HCT116 (cell line): ENCODE measurements around the gene AP4M1. TPM values are rescaled to one million over a fixed set of nuclear protein-coding genes. Genes with fewer than 3 reads are reported as not detected.

Experiments
- ATAC-seq: fragments of 200-7000 bp; cut with Tn5 transposase; 2 replicates; pipeline ENCODE4 v1.9.1; 2020; ENCODE audit warnings: mild to moderate bottlenecking, moderate library complexity
- BruUV-seq: library from RNA; stranded (reverse); fragments of 400-500 nt; replicated peaks from 2 replicates; lab custom pipeline; 2021; lab: Mats Ljungman, UMichigan
- CTCF ChIA-PET: fragments of 300-600 bp; sonication (Branson Sonifier 250); formaldehyde crosslinking; loops from one replicate; lab custom pipeline; 2021; ENCODE audit warnings: antibody characterized with exemption; lab: Charles Lee
- POLR2A ChIA-PET: fragments of 300-600, 350-600 bp; sonication (Branson Sonifier 250); formaldehyde crosslinking; loops from one replicate; lab custom pipeline; 2021; ENCODE audit warnings: antibody characterized with exemption; lab: Charles Lee
- RAD21 ChIA-PET, 2 experiments: fragments of 300-600 bp; sonication (Branson Sonifier 250); formaldehyde crosslinking; loops; one replicate each; lab custom pipeline; 2023; ENCODE audit warnings: low total read pairs in 2 of 2; ENCODE audit not compliant: uncharacterized antibody in 2 of 2, unreplicated experiment in 2 of 2, low non-redundant PET in 1 of 2; lab: Charles Lee
- DNase-seq: peaks from one replicate; pipeline ENCODE4 v3.0.0-alpha.2; 2010; ENCODE audit warnings: low read depth, low spot score
- H2AFZ ChIP-seq: fragments of 200-600 bp; shearing (Covaris generic), sonication (generic); 2 replicates; pipeline ENCODE4 v1.6.1; 2017; ENCODE audit warnings: low read depth, mixed run types, mixed read lengths, antibody characterized with exemption, low read length; ENCODE audit not compliant: poor library complexity, severe bottlenecking
- H3K27ac ChIP-seq: 2 replicates; pipeline ENCODE4 v1.5.1; 2012; ENCODE audit warnings: low read depth, low read length
- H3K27me3 ChIP-seq: fragments of 200-600 bp; sonication (generic); 2 replicates; pipeline ENCODE4 v1.6.1; 2016; ENCODE audit warnings: mixed run types, low read length, mixed read lengths; ENCODE audit not compliant: insufficient read depth
- H3K36me3 ChIP-seq, 2 experiments: fragments of 200-500 bp in 1 of 2; fragments of 200-600 bp in 1 of 2; sonication (Bioruptor generic) in 1 of 2; sonication (generic) in 1 of 2; 2 replicates each; pipeline versions ENCODE4 v1.5.1 to v1.6.1; 2014 to 2016; ENCODE audit warnings: low read length in 2 of 2, inconsistent platforms in 1 of 2, mixed read lengths in 1 of 2, mixed run types in 1 of 2; ENCODE audit not compliant: insufficient read depth in 2 of 2, control insufficient read depth in 1 of 2
- H3K4me1 ChIP-seq, 2 experiments: fragments of 200-600 bp in 1 of 2; sonication (generic) in 1 of 2; 2 replicates each; pipeline versions ENCODE4 v1.5.1 to v1.6.1; 2012 to 2017; ENCODE audit warnings: low read length in 2 of 2, inconsistent platforms in 1 of 2, mild to moderate bottlenecking in 1 of 2, mixed read lengths in 1 of 2, mixed run types in 1 of 2, moderate library complexity in 1 of 2; ENCODE audit not compliant: insufficient read depth in 2 of 2, control insufficient read depth in 1 of 2
- H3K4me2 ChIP-seq: fragments of 200-600 bp; sonication (generic); 2 replicates; pipeline ENCODE4 v1.6.1; 2017; ENCODE audit warnings: mixed run types, low read length, mixed read lengths
- H3K4me3 ChIP-seq, 2 experiments: fragments of 200-600 bp in 1 of 2; sonication (generic) in 1 of 2; replicated peaks in 1 of 2; 2 replicates each; pipeline ENCODE4 v1.5.1; 2011 to 2016; ENCODE audit warnings: low read length in 2 of 2, control low read depth in 1 of 2, low read depth in 1 of 2, mild to moderate bottlenecking in 1 of 2, mixed read lengths in 1 of 2, mixed run types in 1 of 2
- H3K79me2 ChIP-seq: fragments of 200-600 bp; sonication (generic); 2 replicates; pipeline ENCODE4 v1.6.1; 2017; ENCODE audit warnings: mild to moderate bottlenecking, mixed run types, low read length, moderate library complexity, mixed read lengths; ENCODE audit not compliant: insufficient read depth
- H3K9ac ChIP-seq: fragments of 200-600 bp; sonication (generic); 2 replicates; pipeline ENCODE4 v1.6.1; 2016; ENCODE audit warnings: low read length, mixed read lengths
- H3K9me2 ChIP-seq: fragments of 200-600 bp; sonication (generic), shearing (Covaris generic); 2 replicates; pipeline ENCODE4 v1.6.1; 2017; ENCODE audit warnings: mixed run types, mild to moderate bottlenecking, moderate library complexity; ENCODE audit not compliant: insufficient read depth
- H3K9me3 ChIP-seq, 2 experiments: fragments of 200-500 bp in 1 of 2; fragments of 200-600 bp in 1 of 2; sonication (Bioruptor generic) in 1 of 2; sonication (generic) in 1 of 2; 2 replicates each; pipeline ENCODE4 v1.6.1; 2014 to 2017; ENCODE audit warnings: low read length in 2 of 2, mixed read lengths in 2 of 2, inconsistent platforms in 1 of 2, low read depth in 1 of 2, mild to moderate bottlenecking in 1 of 2, mixed run types in 1 of 2, moderate library complexity in 1 of 2; ENCODE audit not compliant: control insufficient read depth in 1 of 2, insufficient read depth in 1 of 2
- H4K20me1 ChIP-seq: fragments of 200-600 bp; sonication (generic), shearing (Covaris generic); 2 replicates; pipeline ENCODE4 v1.6.1; 2017; ENCODE audit warnings: mixed run types, mild to moderate bottlenecking, moderate library complexity; ENCODE audit not compliant: insufficient read depth
- CBX3 ChIP-seq: IDR thresholded peaks from 2 replicates; pipeline ENCODE4 v1.6.1; 2012; ENCODE audit warnings: low read depth
- EZH2 ChIP-seq: fragments of 200-600 bp; sonication (generic); IDR thresholded peaks from 2 replicates; pipeline ENCODE4 v1.6.1; 2017; ENCODE audit warnings: antibody characterized with exemption, mixed run types
- POLR2AphosphoS5 ChIP-seq: IDR thresholded peaks from 2 replicates; pipeline ENCODE4 v1.6.1; 2011; ENCODE audit warnings: mild to moderate bottlenecking, low read depth, low read length, moderate library complexity
- SIN3A ChIP-seq: IDR thresholded peaks from 2 replicates; pipeline ENCODE4 v1.6.1; 2012; ENCODE audit warnings: low read depth
- YY1 ChIP-seq: IDR thresholded peaks from 2 replicates; pipeline ENCODE4 v1.6.1; 2011; ENCODE audit warnings: low read length, low read depth, moderate library complexity, mild to moderate bottlenecking; ENCODE audit not compliant: insufficient replicate concordance; ENCODE audit errors: extremely low read depth
- intact Hi-C: fragments of 100-400 bp; cut with micrococcal nuclease; formaldehyde crosslinking; loops from 2 replicates; pipeline ENCODE4 v1.10.0; 2022
- total RNA-seq: library from RNA; stranded (reverse); gene quantifications from one replicate; pipeline ENCODE4 v1.2.1, GENCODE V29; 2021; ENCODE audit not compliant: unreplicated experiment
- TF ChIP-seq, protein P1 (sequence below): IDR thresholded peaks from 2 replicates; pipeline ENCODE4 v1.6.1; 2011; ENCODE audit warnings: mild to moderate bottlenecking, low read length, moderate library complexity; ENCODE audit not compliant: insufficient replicate concordance; ENCODE audit errors: extremely low read depth

The AP4M1 gene
- total RNA-seq, 1 experiment from 2014 or later, result 20.0 TPM

DNA sequence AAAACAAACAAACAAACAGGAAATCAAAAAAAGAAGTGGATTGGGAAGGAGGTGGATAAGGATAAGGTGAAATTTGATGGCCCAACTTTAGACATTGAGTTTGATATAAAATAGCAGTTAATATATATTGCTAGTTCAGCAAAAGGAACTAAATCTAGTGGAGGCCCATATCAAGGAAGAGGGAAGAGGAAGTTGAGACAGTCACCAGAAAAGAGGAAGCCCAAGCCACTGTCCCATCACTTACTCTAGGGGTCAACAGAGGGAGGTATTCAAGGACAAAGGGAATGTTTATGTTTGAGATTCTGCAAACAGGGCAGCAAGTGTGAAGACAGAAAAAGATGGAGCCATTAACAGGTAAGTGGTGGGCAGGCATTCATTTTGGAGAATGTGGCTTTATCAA lies 51.0 kb downstream of the AP4M1 start:
- intact Hi-C loops, result no loop called here
- ChIA-PET RAD21 (no interaction called here), POLR2A (no interaction called here), CTCF (no interaction called here)
- Histone ChIP-seq H3K4me3 (no peak overlapping the region), H3K27ac (no peak overlapping the region), H3K9ac (no peak overlapping the region), H3K4me1 (peaks cover 13 to 30% of the 10 kb centered on the region in 2 experiments), H3K9me2 (no peaks in the 10 kb centered on the region), H3K27me3 (no peaks in the 10 kb centered on the region), H3K9me3 (no peaks in the 10 kb centered on the region), H4K20me1 (no peaks in the 10 kb centered on the region), H3K79me2 (peaks cover 36% of the 10 kb centered on the region), H2AFZ (no peak overlapping the region), H3K36me3 (peaks cover 14 to 16% of the 10 kb centered on the region in 2 experiments; a peak in 3 of 4 replicates), H3K4me2 (no peak overlapping the region)
- DNase-seq, result no peak
- ATAC-seq, result no peak
- no peak for TF ChIP-seq CBX3
- no peak for TF ChIP-seq SIN3A
- TF ChIP-seq EZH2, result no peak
- BruUV-seq, result no TSS peak

- H3K4me1 ChIP-seq, result peaks cover 14 to 31% of the 10 kb centered on the region in 2 experiments
- no TSS peak for BruUV-seq
- TF ChIP-seq POLR2AphosphoS5 (no peak; the same call in 1 of the 2 replicates), YY1 (no peak)
- TF ChIP-seq, protein P1, sequence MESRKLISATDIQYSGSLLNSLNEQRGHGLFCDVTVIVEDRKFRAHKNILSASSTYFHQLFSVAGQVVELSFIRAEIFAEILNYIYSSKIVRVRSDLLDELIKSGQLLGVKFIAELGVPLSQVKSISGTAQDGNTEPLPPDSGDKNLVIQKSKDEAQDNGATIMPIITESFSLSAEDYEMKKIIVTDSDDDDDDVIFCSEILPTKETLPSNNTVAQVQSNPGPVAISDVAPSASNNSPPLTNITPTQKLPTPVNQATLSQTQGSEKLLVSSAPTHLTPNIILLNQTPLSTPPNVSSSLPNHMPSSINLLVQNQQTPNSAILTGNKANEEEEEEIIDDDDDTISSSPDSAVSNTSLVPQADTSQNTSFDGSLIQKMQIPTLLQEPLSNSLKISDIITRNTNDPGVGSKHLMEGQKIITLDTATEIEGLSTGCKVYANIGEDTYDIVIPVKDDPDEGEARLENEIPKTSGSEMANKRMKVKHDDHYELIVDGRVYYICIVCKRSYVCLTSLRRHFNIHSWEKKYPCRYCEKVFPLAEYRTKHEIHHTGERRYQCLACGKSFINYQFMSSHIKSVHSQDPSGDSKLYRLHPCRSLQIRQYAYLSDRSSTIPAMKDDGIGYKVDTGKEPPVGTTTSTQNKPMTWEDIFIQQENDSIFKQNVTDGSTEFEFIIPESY, result no peak
- ATAC-seq (no peak), DNase-seq (no peak)
- H3K27ac ChIP-seq, result no peak overlapping the region
- ChIA-PET CTCF (no interaction called here), POLR2A (no interaction called here), RAD21 (no interaction called here)
- no peak overlapping the region for H3K4me3 ChIP-seq
- no peak overlapping the region for H3K4me2 ChIP-seq
- H4K20me1 ChIP-seq, result no peaks in the 10 kb centered on the region
- H3K9me3 ChIP-seq, result no peaks in the 10 kb centered on the region
- no peaks in the 10 kb centered on the region for H3K27me3 ChIP-seq
- H3K9me2 ChIP-seq, result no peaks in the 10 kb centered on the region
- peaks cover 43% of the 10 kb centered on the region for H3K79me2 ChIP-seq
- H2AFZ ChIP-seq, result no peak overlapping the region
- intact Hi-C loops, result no loop called here
- no peak overlapping the region for H3K9ac ChIP-seq
- peaks cover 14 to 16% of the 10 kb centered on the region in 2 experiments; a peak in 3 of 4 replicates for H3K36me3 ChIP-seq
Observed at GRCh38 chr7:100152937-100153666, 51.7 kb downstream of the AP4M1 start.
